ENCODE measurements around the gene TTC34. TPM values are rescaled to one million over a fixed set of nuclear protein-coding genes. Genes with fewer than 3 reads are reported as not detected.

The TTC34 gene
- total and polyA plus RNA-seq, 9 of the 15 experiments (the other 6 are each of a cell fraction or from before 2014, with no cell fraction given) = 0.03 to 0.38 (median 0.05) TPM; not detected in 2

- TF ChIP-seq, protein P1, sequence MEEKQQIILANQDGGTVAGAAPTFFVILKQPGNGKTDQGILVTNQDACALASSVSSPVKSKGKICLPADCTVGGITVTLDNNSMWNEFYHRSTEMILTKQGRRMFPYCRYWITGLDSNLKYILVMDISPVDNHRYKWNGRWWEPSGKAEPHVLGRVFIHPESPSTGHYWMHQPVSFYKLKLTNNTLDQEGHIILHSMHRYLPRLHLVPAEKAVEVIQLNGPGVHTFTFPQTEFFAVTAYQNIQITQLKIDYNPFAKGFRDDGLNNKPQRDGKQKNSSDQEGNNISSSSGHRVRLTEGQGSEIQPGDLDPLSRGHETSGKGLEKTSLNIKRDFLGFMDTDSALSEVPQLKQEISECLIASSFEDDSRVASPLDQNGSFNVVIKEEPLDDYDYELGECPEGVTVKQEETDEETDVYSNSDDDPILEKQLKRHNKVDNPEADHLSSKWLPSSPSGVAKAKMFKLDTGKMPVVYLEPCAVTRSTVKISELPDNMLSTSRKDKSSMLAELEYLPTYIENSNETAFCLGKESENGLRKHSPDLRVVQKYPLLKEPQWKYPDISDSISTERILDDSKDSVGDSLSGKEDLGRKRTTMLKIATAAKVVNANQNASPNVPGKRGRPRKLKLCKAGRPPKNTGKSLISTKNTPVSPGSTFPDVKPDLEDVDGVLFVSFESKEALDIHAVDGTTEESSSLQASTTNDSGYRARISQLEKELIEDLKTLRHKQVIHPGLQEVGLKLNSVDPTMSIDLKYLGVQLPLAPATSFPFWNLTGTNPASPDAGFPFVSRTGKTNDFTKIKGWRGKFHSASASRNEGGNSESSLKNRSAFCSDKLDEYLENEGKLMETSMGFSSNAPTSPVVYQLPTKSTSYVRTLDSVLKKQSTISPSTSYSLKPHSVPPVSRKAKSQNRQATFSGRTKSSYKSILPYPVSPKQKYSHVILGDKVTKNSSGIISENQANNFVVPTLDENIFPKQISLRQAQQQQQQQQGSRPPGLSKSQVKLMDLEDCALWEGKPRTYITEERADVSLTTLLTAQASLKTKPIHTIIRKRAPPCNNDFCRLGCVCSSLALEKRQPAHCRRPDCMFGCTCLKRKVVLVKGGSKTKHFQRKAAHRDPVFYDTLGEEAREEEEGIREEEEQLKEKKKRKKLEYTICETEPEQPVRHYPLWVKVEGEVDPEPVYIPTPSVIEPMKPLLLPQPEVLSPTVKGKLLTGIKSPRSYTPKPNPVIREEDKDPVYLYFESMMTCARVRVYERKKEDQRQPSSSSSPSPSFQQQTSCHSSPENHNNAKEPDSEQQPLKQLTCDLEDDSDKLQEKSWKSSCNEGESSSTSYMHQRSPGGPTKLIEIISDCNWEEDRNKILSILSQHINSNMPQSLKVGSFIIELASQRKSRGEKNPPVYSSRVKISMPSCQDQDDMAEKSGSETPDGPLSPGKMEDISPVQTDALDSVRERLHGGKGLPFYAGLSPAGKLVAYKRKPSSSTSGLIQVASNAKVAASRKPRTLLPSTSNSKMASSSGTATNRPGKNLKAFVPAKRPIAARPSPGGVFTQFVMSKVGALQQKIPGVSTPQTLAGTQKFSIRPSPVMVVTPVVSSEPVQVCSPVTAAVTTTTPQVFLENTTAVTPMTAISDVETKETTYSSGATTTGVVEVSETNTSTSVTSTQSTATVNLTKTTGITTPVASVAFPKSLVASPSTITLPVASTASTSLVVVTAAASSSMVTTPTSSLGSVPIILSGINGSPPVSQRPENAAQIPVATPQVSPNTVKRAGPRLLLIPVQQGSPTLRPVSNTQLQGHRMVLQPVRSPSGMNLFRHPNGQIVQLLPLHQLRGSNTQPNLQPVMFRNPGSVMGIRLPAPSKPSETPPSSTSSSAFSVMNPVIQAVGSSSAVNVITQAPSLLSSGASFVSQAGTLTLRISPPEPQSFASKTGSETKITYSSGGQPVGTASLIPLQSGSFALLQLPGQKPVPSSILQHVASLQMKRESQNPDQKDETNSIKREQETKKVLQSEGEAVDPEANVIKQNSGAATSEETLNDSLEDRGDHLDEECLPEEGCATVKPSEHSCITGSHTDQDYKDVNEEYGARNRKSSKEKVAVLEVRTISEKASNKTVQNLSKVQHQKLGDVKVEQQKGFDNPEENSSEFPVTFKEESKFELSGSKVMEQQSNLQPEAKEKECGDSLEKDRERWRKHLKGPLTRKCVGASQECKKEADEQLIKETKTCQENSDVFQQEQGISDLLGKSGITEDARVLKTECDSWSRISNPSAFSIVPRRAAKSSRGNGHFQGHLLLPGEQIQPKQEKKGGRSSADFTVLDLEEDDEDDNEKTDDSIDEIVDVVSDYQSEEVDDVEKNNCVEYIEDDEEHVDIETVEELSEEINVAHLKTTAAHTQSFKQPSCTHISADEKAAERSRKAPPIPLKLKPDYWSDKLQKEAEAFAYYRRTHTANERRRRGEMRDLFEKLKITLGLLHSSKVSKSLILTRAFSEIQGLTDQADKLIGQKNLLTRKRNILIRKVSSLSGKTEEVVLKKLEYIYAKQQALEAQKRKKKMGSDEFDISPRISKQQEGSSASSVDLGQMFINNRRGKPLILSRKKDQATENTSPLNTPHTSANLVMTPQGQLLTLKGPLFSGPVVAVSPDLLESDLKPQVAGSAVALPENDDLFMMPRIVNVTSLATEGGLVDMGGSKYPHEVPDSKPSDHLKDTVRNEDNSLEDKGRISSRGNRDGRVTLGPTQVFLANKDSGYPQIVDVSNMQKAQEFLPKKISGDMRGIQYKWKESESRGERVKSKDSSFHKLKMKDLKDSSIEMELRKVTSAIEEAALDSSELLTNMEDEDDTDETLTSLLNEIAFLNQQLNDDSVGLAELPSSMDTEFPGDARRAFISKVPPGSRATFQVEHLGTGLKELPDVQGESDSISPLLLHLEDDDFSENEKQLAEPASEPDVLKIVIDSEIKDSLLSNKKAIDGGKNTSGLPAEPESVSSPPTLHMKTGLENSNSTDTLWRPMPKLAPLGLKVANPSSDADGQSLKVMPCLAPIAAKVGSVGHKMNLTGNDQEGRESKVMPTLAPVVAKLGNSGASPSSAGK (IDR thresholded peaks at IDR 0.05) = peak; percentile 58
- TF ChIP-seq ZNF76 (CRISPR knock-in tag; IDR thresholded peaks at IDR 0.05; ENCODE audit: borderline replicate concordance) = no peak
- no peak for TF ChIP-seq ZNF696 (CRISPR knock-in tag; conservative IDR thresholded peaks at IDR 0.05)
- TF ChIP-seq KLF1 (tag; IDR thresholded peaks at IDR 0.05) = no peak
- no peak for TF ChIP-seq PHF21A (IDR thresholded peaks at IDR 0.05; ENCODE audit: borderline replicate concordance, low read depth)
- TF ChIP-seq, protein P2, sequence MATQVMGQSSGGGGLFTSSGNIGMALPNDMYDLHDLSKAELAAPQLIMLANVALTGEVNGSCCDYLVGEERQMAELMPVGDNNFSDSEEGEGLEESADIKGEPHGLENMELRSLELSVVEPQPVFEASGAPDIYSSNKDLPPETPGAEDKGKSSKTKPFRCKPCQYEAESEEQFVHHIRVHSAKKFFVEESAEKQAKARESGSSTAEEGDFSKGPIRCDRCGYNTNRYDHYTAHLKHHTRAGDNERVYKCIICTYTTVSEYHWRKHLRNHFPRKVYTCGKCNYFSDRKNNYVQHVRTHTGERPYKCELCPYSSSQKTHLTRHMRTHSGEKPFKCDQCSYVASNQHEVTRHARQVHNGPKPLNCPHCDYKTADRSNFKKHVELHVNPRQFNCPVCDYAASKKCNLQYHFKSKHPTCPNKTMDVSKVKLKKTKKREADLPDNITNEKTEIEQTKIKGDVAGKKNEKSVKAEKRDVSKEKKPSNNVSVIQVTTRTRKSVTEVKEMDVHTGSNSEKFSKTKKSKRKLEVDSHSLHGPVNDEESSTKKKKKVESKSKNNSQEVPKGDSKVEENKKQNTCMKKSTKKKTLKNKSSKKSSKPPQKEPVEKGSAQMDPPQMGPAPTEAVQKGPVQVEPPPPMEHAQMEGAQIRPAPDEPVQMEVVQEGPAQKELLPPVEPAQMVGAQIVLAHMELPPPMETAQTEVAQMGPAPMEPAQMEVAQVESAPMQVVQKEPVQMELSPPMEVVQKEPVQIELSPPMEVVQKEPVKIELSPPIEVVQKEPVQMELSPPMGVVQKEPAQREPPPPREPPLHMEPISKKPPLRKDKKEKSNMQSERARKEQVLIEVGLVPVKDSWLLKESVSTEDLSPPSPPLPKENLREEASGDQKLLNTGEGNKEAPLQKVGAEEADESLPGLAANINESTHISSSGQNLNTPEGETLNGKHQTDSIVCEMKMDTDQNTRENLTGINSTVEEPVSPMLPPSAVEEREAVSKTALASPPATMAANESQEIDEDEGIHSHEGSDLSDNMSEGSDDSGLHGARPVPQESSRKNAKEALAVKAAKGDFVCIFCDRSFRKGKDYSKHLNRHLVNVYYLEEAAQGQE (IDR thresholded peaks at IDR 0.05; ENCODE audit: borderline replicate concordance) = peak; percentile 87
- TF ChIP-seq, protein P2 (CRISPR knock-in tag; IDR thresholded peaks at IDR 0.05; ENCODE audit: low read depth) = peak; percentile 87; the same call in 1 of the 2 replicates
Observed at GRCh38 chr1:2586154-2587070, 215.1 kb downstream of the TTC34 start, which contains the start of gene PRXL2B (continued).
